Kidney (tissue), 14 donors: Measurements from ENCODE around the gene TMEM119. TPM values are rescaled to one million over a fixed set of nuclear protein-coding genes. Genes with fewer than 3 reads are reported as not detected.

Source experiments
- DNase-seq, 5 donors: peaks; one replicate each; pipeline ENCODE4 v3.0.0-alpha.2; 2013 to 2020
- FAIRE-seq: peaks from 2 replicates; lab custom pipeline; 2012; peaks lifted over from hg19 to GRCh38; lab: Jason Lieb, UNC
- H3K27ac ChIP-seq, 2 donors: one replicate each; pipeline ENCODE4 v1.7.0; 2013; ENCODE audit warnings: low read depth in 2 of 2, low read length in 2 of 2, inconsistent platforms in 1 of 2
- H3K27me3 ChIP-seq: one replicate; pipeline ENCODE4 v1.7.1; 2013; ENCODE audit warnings: low read length, inconsistent platforms; ENCODE audit not compliant: control insufficient read depth, insufficient read depth
- H3K36me3 ChIP-seq, 3 donors: one replicate each; pipeline versions ENCODE4 v1.7.0 to v1.7.1; 2013; ENCODE audit warnings: low read length in 3 of 3, control low read depth in 1 of 3, inconsistent platforms in 1 of 3; ENCODE audit not compliant: insufficient read depth in 3 of 3, control insufficient read depth in 2 of 3
- H3K4me1 ChIP-seq, 3 donors: one replicate each; pipeline versions ENCODE4 v1.7.0 to v1.7.1; 2013; ENCODE audit warnings: low read length in 3 of 3, inconsistent platforms in 1 of 3, low read depth in 1 of 3; ENCODE audit not compliant: control insufficient read depth in 2 of 3, insufficient read depth in 2 of 3
- H3K4me3 ChIP-seq, 3 donors: one replicate each; pipeline versions ENCODE4 v1.7.0 to v1.8.1; 2013; ENCODE audit warnings: low read length in 3 of 3, control low read depth in 1 of 3, inconsistent platforms in 1 of 3
- H3K9ac ChIP-seq, 3 donors: one replicate each; pipeline versions ENCODE4 v1.7.0 to v1.7.1; 2013; ENCODE audit warnings: low read length in 3 of 3, control low read depth in 1 of 3, inconsistent platforms in 1 of 3
- H3K9me3 ChIP-seq, 3 donors: one replicate each; pipeline versions ENCODE4 v1.7.0 to v1.7.1; 2013; ENCODE audit warnings: low read length in 3 of 3, control low read depth in 1 of 3, inconsistent platforms in 1 of 3; ENCODE audit not compliant: control insufficient read depth in 2 of 3, insufficient read depth in 1 of 3
- intact Hi-C: fragments of 100-400 bp; cut with DNase I; formaldehyde crosslinking; loops from one replicate; pipeline ENCODE4 v1.11.1; 2022
- polyA plus RNA-seq: library from polyadenylated mRNA; stranded (reverse); fragments of 350-450 nt; fragmentation: Illumina TruSeq; extraction: RNeasy Lipid Tissue Mini Kit (QIAGEN cat#74804); gene quantifications from one replicate; pipeline ENCODE4 v1.2.3, GENCODE V29; 2014; ENCODE audit warnings: low read depth, low replicate concordance; ENCODE audit not compliant: insufficient read depth
- total RNA-seq: library from RNA; stranded (reverse); fragmentation: NEBNext Ultra II Directional; extraction: Animal tissue kit (Norgen Biotek cat#: 25700); gene quantifications from one replicate; pipeline ENCODE4 v1.2.1, GENCODE V29; 2021
- TF ChIP-seq, protein P1 (sequence below): IDR thresholded peaks from 3 replicates; pipeline ENCODE4 v1.5.1; 2012; ENCODE audit warnings: mild to moderate bottlenecking, moderate library complexity, borderline replicate concordance; ENCODE audit not compliant: insufficient read depth; ENCODE audit errors: extremely low read depth
- donor health status: control.
- donor health status: control.
- donor health status: control.
- donor health status: control.
- donor health status: control.
- donor health status: DM: yes; HTN: yes; CAD: no.
- donor health status: Normal renal cell carcinoma (clear cell type).

TMEM119 gene
- total and polyA plus RNA-seq, 2 donors from 2014 or later, result 4.1 to 15.8 TPM

DNA sequence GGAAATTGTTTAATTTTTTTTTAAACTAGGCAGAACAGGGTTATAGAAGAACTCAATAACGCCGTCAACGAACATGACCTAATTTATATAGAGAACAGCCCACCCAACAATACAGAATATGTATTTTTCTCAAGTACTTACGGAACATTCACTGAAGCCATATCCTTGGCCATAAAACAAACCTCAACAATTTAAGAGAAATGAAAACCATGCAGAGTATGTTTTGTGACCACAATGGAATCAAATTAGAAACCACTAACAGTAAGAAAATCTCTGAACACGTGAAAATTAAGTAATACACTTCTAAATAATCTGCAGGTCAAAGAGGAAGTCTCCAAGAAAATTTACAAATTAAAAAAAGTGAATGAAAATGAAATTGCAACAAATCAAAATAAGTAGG, 46.3 kb downstream of the TMEM119 start:
- peaks cover 4 to 13% (median 12%) of the 10 kb centered on the region in 3 donors for H3K36me3 ChIP-seq
- H3K27me3 ChIP-seq, result no peaks in the 10 kb centered on the region
- H3K9me3 ChIP-seq, result no peaks in the 10 kb centered on the region
- no peak overlapping the region for H3K4me3 ChIP-seq
- DNase-seq (no peak), FAIRE-seq (no peak)
- intact Hi-C loops, result no loop called here
- H3K9ac ChIP-seq, result no peak overlapping the region
- TF ChIP-seq, protein P1, sequence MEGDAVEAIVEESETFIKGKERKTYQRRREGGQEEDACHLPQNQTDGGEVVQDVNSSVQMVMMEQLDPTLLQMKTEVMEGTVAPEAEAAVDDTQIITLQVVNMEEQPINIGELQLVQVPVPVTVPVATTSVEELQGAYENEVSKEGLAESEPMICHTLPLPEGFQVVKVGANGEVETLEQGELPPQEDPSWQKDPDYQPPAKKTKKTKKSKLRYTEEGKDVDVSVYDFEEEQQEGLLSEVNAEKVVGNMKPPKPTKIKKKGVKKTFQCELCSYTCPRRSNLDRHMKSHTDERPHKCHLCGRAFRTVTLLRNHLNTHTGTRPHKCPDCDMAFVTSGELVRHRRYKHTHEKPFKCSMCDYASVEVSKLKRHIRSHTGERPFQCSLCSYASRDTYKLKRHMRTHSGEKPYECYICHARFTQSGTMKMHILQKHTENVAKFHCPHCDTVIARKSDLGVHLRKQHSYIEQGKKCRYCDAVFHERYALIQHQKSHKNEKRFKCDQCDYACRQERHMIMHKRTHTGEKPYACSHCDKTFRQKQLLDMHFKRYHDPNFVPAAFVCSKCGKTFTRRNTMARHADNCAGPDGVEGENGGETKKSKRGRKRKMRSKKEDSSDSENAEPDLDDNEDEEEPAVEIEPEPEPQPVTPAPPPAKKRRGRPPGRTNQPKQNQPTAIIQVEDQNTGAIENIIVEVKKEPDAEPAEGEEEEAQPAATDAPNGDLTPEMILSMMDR, result no peak
- no peak overlapping the region for H3K27ac ChIP-seq
- no peaks in the 10 kb centered on the region for H3K4me1 ChIP-seq

DNA sequence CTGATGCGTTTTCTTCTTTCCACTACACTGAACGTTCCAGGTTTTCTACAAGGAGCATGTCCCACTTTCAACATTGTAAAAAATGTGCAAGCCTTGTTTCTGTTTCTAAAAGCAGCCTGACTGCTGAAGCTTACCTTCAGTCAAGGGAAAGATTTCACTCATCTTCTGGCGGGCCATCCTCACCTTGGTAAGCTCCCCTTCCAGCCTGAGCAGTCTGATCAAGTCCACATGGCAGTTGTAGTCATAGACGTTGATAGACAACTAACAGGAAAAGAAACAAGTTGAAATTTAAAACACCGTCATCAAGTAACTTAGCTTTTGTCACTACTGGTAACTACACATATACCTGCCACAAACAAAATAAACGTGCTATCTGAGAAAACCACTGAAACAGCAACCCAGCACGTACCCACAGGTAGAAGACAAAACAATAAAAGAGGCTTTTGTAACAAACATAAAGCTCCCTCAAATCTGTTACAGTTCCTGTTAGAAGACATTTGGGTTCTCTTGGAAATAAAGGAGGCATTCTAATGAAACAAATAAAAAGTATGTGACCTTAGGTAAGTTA, 48.8 kb downstream of the TMEM119 start:
- H3K9me3 ChIP-seq, result no peaks in the 10 kb centered on the region
- DNase-seq (no peak), FAIRE-seq (no peak)
- no peaks in the 10 kb centered on the region for H3K27me3 ChIP-seq
- peaks cover 4 to 36% (median 23%) of the 10 kb centered on the region in 3 donors for H3K36me3 ChIP-seq
- intact Hi-C loops, result no loop called here
- no peak overlapping the region for H3K27ac ChIP-seq
- TF ChIP-seq, protein P1, result no peak
- no peak overlapping the region for H3K4me3 ChIP-seq
- no peak overlapping the region for H3K9ac ChIP-seq
- no peaks in the 10 kb centered on the region for H3K4me1 ChIP-seq

DNA sequence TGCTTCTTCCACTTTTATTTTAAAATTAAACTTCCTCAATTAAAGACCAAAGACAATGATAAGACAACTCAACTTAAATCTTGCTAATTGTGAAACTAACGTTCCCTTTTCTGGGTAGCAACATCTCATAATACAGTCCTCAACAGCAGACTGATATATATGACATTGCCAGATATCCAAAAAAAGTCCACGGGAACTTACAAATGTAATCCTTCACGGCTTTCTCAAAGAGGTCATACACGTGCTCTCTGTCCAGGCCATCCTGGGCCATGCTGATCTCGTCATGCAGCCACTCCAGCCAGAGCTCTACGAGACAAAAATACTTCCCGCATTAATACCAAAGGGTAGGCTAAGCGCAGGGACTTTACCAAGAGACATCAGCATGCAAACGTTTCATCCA, 50.2 kb downstream of the TMEM119 start:
- DNase-seq, result no peak
- H3K27ac ChIP-seq, result no peak overlapping the region
- no peak overlapping the region for H3K4me3 ChIP-seq
- intact Hi-C loops, result no loop called here
- H3K4me1 ChIP-seq, result no peaks in the 10 kb centered on the region
- TF ChIP-seq, protein P1, result no peak
- no peaks in the 10 kb centered on the region for H3K9me3 ChIP-seq
- H3K36me3 ChIP-seq, result peaks cover 6 to 49% (median 32%) of the 10 kb centered on the region in 3 donors
- H3K27me3 ChIP-seq, result no peaks in the 10 kb centered on the region
- FAIRE-seq, result no peak
- no peak overlapping the region for H3K9ac ChIP-seq

DNA sequence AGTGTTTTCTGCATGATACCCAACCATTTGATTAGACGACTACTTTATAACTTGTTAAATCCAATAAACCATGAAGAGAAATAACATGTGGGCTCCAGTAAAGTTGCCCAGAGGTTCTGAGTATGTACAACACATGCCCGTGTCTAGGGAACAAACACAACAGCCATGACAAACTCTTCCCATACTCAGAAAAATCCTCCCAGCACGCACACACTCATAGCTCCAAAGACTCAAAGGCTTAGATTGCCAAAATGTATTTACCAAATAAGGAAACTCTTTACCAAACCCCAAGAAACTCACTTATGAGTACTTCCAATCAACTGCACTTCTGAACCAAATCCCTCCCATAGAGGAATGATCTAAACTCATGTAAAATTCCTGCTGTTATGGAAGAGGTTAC, 54.2 kb downstream of the TMEM119 start:
- H3K36me3 ChIP-seq, result peaks cover 6 to 58% (median 32%) of the 10 kb centered on the region in 3 donors
- FAIRE-seq (no peak), DNase-seq (no peak)
- no peak overlapping the region for H3K27ac ChIP-seq
- peaks cover 0 to 4% (median 0%) of the 10 kb centered on the region in 3 donors for H3K4me1 ChIP-seq
- intact Hi-C loops, result no loop called here
- no peaks in the 10 kb centered on the region for H3K9me3 ChIP-seq
- TF ChIP-seq, protein P1, result no peak
- H3K27me3 ChIP-seq, result no peaks in the 10 kb centered on the region
- H3K4me3 ChIP-seq, result no peak overlapping the region
- no peak overlapping the region for H3K9ac ChIP-seq
